Measurements from ENCODE around the gene STK32A.
"Not testable (repeated sequence)": the region's sequence is repeated elsewhere in the genome, so short reads cannot be mapped to it uniquely, and the experiment has no call there.

The STK32A gene

DNA sequence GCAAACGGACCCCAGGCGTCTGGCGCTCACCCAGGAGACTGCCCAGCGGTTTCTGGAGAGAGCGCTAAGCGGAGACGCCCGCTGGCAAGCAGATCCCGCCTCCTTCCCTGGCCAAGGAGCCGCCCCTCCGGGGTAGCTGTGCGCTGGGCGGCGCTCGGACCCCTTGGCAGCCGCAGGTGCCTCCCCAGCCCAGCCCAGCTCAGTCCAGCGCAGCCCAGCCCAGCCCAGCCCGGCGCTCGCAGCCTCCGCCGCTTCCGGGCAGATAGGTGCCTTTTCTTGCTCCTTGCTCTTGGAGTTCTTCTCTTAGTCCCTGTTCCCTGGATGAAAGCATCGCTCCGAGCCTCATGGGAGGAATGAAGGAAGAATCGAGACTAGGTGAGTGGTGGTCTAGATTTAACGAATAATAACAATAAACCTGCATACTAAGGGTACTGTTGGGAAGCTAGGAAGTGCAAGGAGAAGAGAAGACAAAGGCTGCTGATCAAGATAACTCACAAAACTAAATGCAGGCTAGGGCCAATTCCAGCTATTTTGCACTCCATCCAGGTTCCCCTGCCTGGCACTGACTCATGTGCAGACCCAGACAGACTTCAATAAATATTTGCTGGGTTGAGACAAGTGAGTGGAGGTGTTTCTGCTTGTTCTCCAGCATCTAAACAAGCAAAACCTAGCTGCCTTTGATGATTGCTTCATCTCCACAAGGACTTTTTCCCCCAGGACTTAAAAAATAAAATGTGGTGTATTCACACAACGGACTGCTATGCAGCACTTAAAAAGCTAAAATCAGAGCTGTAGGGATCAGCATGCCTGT is at the start of gene STK32A:
Gene STK32A, plus strand, starts transcription at position 202 of the 811 bp plus-strand sequence. CDS start 4,609 bp downstream, outside the sequence.
- no peak for DNase-seq (ENCODE audit: low read depth)

DNA sequence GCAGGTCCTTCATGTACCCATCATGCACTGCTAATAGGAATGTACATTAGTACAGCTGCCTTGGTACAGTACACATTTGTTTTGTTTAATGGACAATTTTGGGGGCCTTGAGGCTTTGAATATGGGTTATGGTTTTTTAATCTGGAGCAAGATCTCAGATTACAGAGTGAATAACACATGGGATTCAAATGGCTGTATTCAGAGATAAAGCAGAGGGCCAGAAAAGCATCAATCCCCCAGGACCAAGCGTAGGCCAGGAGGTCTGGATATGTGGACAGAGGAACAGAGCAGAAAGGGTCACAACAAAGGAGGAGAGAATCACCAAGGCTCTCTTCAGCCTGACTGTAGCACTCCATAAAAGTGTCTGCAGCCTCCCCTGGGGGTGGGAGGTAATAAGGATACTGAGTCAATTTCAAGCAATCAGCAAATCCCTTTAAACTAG is 47.7 kb upstream of the STK32A start:
- no peak for DNase-seq (ENCODE audit: low read depth)

GRCh38 chr5:147188200-147189108 is 46.4 kb upstream of the STK32A start:
- no peak for DNase-seq (ENCODE audit: low read depth)

- DNase-seq (ENCODE audit: low read depth): no peak
Measured at GRCh38 chr5:147189109-147189424, 45.8 kb upstream of the STK32A start.

DNA sequence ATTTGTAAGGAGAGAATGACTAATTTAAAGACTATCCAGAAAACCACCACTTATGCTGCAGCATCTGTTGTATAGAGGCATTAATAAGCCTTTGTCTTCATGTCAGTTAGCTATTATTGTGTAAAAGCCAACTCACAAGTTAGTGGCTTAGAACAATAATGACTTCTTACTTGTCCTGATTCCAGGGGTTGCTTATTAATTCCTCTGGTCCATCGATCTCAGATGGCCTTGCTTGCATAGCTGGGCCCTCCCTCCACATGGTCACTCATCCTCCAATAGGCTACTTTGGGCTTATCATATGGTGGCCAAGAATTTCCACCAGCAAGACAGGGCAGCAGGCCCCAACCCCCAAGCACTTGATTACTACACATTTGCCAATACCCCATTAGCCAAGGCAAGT is 44.5 kb upstream of the STK32A start:
- no peak for DNase-seq (ENCODE audit: low read depth)

DNA sequence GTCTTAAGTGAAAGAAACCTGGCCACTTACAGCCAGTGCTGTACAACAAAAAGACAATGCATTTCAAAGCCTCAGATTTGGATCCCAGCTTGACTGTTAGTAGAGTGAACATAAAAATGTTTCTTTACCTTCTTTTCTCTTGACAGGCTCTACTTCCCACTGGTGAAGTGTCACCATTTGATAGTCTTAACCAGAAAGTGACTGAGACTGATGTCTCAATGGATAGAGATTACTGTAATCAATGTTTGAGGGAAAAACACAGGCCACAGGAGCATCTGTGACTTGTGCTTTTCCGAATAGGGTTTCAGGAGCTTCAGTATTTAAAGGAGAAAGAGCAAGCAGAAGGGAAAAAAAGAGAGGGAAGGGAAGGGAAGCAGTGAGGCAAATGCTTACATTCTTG is 41.7 kb upstream of the STK32A start:
- no peak for DNase-seq (ENCODE audit: low read depth)

DNA sequence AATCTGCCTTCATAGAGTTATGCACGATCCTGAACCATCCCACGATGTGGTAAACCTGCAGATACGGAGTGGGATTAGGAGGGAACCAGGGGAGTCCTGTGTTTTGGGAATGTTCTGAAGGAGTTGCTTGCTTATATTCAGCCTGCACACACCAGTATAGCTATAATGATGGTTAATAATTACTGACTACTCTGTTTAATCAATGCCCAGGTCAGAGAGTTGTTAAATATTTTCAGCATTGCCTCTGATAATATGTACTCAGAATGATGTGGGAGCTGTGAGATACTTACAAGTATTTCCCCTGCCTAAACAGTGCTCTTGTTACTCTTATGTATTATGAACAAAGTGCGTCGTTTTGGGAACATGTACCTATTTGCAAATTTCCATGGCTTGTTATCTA is 34.8 kb upstream of the STK32A start:
- DNase-seq (ENCODE audit: low read depth): no peak

GRCh38 chr5:147203213-147203612 is 31.6 kb upstream of the STK32A start:
- DNase-seq (ENCODE audit: low read depth): no peak

GRCh38 chr5:147204576-147204975 is 30.2 kb upstream of the STK32A start:
- no peak for DNase-seq (ENCODE audit: low read depth)

GRCh38 chr5:147208134-147208533 is 26.7 kb upstream of the STK32A start:
- DNase-seq (ENCODE audit: low read depth): no peak

DNA sequence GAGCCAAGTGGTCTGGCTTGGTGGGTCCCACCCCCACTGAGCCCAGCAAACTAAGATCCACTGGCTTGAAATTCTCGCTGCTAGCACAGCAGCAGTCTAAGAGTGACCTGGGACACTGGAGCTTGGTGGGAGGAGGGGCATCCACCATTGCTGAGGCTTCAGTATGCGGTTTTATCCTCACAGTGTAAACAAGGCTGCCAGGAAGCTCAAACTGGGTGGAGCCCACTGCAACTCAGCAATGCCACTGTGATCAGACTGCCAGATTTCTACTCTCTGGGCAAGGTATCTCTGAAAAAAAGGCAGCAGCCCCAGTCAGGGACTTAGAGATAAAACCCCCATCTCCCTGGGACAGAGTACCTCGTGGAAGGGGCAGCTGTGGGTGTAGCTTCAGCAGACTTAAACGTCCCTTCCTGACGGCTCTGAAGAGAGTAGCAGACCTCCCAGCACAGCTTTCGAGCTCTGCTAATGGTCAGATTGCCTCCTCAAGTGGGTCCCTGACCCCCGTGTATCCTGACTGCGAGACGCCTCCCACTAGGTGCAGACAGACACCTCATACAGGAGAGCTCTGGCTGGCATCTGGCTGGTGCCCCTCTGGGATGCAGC is 18.2 kb upstream of the STK32A start:
- DNase-seq (ENCODE audit: low read depth): no peak

DNA sequence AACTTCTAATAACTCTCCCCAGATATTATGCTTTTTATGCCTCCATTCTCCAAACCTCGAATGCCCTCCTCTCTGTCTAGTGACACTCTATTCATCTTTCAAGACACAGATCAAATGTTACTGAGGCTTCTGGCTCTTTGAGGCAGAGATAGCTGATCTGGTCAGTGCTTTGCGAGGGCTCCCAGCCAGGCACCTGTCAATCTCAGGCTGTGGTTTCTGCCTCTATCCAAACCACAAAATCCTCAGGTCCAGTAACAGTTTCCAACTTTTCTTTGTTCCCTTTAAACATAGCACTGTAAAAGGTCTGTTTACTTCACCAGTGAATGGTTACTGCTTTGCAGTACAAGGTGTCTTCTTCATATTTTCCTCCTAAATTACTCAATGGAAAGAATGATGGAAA is 11.5 kb upstream of the STK32A start:
- DNase-seq (ENCODE audit: low read depth): no peak

- no peak for DNase-seq (ENCODE audit: low read depth)
Measured at GRCh38 chr5:147223948-147224791, 10.7 kb upstream of the STK32A start.

DNA sequence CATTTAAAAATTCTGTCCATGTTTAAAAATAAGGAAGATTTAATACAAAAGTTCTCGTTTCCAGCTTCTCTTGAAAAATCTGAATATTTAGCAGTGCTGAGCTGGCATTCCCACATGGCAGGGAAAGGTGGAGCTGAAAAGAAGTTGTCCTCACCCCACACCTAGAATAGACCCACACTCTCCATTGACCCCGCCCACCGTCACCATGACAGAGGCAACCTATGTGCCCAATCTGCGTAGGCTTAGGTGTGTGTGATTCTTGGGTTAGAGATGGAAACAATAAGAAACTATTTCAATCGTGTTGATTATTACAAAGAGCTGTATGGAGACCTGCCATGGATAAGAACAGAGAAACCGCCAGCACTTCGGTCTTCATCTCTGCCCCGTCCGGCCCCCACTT is 8.9 kb upstream of the STK32A start:
- no peak for DNase-seq (ENCODE audit: low read depth)

GRCh38 chr5:147226512-147226911 is 8.3 kb upstream of the STK32A start:
- DNase-seq (ENCODE audit: low read depth): no peak

DNA sequence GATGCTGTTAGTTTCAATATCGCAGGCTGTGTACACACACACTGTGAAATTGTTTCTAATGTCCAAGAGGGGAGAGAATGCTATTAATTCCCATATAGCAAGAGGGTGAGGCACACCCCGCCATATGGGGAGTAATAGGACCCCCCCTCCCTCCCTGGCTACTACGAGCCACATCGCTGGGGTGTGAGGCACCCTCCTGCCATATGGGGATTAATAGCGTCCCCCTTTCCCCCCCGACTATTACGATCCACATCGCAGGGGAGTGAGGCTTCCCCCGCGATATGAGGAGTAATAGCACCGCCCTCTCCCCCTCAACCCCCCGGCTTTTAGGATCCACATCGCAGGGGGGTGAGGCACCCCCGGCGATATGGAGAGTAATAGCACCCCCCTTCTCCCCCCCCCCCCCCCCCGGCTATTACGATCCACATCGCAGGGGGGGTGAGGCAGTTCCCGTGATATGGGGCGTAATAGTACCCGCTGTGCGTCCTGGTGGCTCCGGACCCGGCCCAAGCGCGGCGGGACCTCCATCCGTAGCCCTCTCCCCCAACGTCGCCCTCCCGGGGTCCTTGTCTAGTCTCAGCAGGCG is 494 bp upstream of the STK32A start:
- DNase-seq (ENCODE audit: low read depth): no peak

GRCh38 chr5:147240266-147240985 is 5.6 kb downstream of the STK32A start:
- DNase-seq (ENCODE audit: low read depth): no peak

DNA sequence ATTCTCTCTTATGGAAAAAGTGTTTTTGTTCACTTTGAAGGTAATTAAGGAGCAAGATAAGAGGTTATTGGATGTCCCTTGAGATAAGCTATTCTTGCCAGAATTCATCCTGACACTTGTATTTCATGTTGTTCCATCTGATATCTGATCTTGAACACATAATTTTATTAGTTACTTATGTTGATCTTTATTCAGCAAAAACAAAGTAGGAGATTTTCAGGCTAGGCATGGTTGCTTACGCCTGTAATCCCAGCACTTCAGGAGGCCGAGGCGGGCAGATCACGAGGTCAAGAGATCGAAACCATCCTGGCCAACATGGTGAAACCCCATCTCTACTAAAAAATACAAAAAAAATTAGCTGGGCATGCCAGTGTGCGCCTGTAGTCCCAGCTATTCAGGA is 8.4 kb downstream of the STK32A start:
- DNase-seq (ENCODE audit: low read depth): not testable (repeated sequence)

DNA sequence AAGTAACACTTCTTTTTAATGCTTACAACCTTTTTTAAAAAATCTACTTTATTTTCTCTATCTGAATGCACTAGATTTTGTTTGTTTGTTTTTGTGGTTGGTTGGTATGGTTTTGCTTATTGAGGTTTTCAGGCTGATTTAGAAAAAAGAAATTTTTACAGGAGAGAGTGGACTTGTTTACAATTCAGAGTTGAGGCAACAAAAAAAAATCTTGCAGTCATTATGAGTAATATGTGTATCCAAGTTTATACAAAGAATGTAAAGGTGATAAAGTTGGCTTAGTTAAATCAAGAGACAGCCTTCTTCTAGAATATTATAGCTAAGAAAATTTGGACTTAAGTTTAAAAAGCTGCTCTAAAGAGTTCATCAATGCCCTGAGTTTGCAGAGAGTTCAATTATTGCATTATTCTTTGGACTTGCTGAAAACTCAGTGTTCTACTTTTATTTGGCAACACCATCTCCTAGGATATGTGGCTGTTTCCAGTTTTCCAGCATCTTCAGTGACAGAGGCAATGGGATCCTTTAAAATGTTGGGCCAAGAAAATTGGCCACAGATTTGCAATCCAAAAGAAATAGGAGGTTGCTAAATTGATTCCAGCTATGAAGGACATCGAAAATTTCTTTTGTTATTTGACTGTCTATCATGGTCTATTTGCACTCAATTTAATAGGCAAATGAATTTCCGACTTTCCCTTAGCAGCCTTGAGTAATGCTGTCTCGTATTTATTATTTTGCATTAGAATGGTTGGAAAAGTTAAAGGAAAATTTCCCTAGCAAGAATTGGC is 10.7 kb downstream of the STK32A start:
- DNase-seq (ENCODE audit: low read depth): no peak

DNA sequence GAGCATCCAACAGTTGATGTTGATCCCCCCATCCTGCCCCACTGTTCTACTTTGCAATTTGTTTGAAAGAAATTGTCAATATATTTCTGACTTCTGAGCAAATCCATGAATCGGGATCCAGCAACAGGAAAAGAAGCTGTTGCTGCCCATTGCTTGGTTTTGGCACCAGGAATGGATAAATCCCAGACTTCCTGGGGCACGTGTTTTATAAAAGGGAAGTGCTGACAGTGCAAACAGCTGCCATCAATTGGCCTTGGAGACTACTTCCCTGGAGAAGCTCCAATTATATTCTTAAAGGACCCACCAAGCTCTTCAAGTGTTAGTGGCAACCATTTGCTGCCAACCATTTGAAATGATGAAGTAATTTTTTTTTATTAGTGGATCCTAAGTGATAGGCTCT is 13.7 kb downstream of the STK32A start:
- DNase-seq (ENCODE audit: low read depth): no peak

Data from non-pigmented ciliary epithelial cell (primary cell).